ENCODE results near the gene KLF7.
"Not testable (repeated sequence)": the region's sequence is repeated elsewhere in the genome, so short reads cannot be mapped to it uniquely, and the experiment has no call there.

KLF7 gene

DNA sequence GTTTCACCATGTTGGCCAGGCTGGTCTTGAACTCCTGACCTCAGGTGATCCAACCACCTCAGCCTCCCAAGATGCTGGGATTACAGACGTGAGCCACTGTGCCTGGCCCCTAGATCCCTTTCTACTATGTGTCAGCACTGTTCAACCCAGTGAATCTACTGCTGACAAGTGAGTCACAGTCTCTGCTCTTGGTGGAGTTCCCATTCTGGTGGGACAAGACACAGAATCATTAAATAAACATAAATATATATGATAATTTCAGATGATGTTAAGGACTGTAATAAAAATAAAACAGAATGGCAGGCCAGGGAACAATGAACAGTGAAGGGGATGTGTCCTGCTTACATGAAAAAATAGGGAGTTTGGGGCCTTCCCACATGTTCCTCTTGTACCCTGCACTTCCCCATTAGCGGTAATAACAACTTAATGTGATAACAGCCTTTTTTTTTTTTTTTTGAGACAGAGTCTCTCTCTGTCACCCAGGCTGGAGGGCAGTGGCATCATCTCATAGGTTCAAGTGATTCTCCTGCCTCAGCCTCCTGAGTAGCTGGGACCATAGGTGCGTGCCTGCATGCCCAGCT is 114.3 kb downstream of the KLF7 start:
- no peak for DNase-seq

DNA sequence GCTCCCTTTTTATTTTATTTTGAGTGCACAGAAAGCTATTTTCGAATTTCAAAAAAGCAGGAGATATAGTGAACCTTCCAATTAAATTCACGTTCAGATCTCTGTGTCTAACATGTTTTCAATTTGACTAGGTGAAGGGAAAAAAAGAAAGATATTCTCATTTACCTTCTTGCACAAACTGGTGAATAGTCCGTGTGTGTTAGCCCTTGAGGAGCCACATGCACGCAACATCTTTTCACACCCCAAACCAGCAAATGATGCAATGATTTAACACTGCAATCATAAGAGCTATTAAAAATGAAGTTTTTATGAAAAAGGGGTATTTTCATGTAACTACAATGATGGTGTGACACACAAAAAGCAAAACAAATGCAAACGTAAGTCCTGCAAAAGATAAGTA is 116.6 kb downstream of the KLF7 start:
- DNase-seq, result no peak

GRCh38 chr2:207048416-207048815 is 117.3 kb downstream of the KLF7 start:
- DNase-seq, result no peak

- DNase-seq, result peak; percentile 46 to 80
Measured at GRCh38 chr2:207046724-207047123, 119.0 kb downstream of the KLF7 start.

DNA sequence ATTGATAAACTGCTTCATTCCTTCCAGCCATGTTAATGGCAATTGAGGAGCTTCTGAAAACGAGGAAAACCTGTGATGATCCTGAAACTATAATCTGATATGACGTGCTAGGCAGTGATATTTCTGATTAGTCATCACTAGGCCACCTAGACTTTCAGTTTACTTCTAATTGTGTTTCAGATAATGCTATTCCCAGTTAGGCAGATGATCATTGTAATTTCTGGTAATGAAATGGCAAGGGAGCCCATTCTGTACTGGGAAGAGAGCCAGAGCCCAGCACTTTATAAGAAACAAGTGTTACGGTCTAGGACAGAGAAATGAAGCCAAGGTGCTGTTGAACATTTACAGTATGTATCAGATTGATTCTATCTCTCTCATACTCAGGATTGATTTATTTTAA is 120.2 kb downstream of the KLF7 start:
- DNase-seq, result peak in 1 of 2 experiments; percentile 21

GRCh38 chr2:207044379-207045362 is 121.1 kb downstream of the KLF7 start:
- peak; percentile 54 to 93 for DNase-seq

DNA sequence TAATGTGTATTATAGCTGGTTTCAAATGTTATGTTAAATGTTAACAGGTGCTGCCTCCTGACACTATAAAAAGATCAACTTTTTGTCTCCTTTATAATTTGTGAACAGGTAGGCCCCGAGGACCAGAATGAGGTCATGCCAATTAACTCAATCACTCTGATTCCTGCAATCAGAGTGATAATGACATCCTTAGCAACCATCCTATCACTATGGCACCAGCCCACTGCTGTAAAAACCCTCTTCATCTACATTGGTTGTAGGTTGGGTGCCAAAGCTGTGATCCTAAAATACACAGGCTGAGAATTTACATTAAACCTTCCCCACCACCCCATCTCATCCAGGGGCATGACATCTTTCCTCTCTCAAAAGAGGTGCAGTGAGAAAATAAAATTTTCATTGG is 122.9 kb downstream of the KLF7 start:
- DNase-seq, result peak; percentile 89 to 98

DNA sequence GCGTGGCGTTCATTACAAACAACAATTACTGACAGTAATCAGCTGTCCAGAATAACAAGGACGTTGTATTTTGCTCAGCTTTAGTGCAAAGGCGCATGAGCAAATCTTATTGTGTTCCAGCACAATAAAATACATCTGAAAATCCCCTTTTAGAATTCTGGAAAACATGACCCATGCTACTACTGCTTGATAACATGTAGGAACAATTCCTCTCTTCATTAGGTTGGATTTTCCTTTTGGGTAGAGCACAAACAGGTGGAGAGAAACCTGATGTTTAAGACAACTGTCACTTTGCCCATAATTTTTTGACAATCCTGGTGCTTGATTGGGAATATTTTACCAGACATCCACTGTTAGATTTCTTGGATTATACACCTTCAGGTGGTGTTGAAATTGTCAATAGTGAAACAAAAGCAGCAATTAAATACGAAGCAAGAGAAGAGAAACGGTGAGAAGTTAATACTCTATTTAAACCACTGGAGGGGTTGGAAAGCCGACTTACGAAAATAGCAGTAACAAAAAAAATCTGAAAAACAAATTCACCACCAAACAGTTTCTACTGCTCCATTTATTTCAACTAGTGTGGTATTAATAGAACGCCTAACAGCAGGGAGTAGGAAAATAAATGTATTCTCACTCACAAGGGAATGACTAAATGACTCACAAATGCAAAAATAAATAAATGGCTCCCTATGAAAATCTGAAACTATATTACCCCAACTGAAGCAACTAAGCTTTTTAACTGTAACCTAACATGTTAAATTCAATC is 123.8 kb downstream of the KLF7 start:
- peak; percentile 22 to 78 for DNase-seq

GRCh38 chr2:207041279-207041678 is 124.5 kb downstream of the KLF7 start:
- no peak for DNase-seq

- DNase-seq, result no peak
Measured at GRCh38 chr2:207040696-207041095, 125.1 kb downstream of the KLF7 start.

- peak in 1 of 2 experiments; percentile 58 for DNase-seq
Measured at GRCh38 chr2:207039225-207039624, 126.5 kb downstream of the KLF7 start.

GRCh38 chr2:207038299-207038698 is 127.4 kb downstream of the KLF7 start:
- no peak for DNase-seq

DNA sequence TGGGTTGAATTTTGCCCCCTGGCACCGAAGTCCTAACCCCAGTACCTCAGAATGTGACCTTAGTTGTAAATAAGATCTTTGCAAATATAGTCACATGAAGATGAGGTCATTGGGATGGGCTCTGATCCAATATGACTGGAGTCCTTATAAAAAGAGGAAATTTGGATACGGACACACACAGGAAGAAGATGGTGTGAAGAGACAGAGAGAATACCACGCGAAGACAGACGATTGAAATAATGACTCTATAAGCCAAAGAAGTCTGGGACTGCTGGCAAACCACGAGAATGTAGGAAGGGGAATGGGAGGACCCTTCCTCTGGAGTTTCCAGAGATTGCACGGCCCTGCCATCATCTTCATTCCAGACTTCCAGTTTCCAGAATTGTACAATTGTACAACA is 127.9 kb downstream of the KLF7 start:
- DNase-seq, result no peak

GRCh38 chr2:207037023-207037422 is 128.7 kb downstream of the KLF7 start:
- not testable (repeated sequence) for DNase-seq

GRCh38 chr2:207035875-207036274 is 129.9 kb downstream of the KLF7 start:
- DNase-seq, result no peak

DNA sequence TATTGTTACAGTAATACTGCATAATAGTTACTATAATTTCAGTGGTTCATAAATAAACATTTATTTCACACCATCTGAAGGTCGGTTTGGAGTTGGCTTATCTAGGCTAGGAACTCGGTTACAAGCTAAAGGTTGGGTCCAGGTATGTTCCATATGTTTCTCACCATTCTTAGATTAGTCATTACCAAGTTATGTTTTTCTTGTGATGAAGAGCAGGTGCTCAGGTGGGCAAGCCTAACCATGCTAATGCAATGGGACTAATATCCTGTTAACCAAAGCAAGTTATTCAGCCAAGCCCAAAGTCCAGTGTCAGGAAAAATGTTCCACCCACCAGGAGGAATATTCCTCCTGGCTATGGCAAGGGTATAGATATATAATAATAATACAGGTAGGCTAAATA is 133.3 kb downstream of the KLF7 start:
- DNase-seq, result no peak

Data from NCI-H2081 (cell line).